K562 (cell line): ENCODE data around the gene FSTL4.

Experiments
- CTCF ChIP-seq, 3 experiments: IDR thresholded peaks in 2 of 3; conservative IDR thresholded peaks in 1 of 3; 2 replicates each; pipeline ENCODE4 v1.5.1; 2011 to 2012; ENCODE audit warnings: low read length in 3 of 3, mild to moderate bottlenecking in 3 of 3, control low read depth in 2 of 3, improper control_type of control experiment in 1 of 3, inconsistent platforms in 1 of 3, low read depth in 1 of 3, mixed read lengths in 1 of 3, moderate library complexity in 1 of 3; ENCODE audit not compliant: insufficient read depth in 2 of 3
- HBP1 ChIP-seq: fragments of 450-650 bp; formaldehyde crosslinking; IDR thresholded peaks from 2 replicates; pipeline ENCODE4 v1.4.0; 2022; ENCODE audit warnings: missing genetic modification characterization
- MCM5 ChIP-seq: fragments of 450-650 bp; IDR thresholded peaks from 2 replicates; pipeline ENCODE4 v1.6.1; 2016; ENCODE audit warnings: low read depth
- PHB2 ChIP-seq: fragments of 450-650 bp; IDR thresholded peaks from 2 replicates; pipeline ENCODE4 v1.6.1; 2017; ENCODE audit warnings: low read depth
- RB1 ChIP-seq: fragments of 450-650 bp; IDR thresholded peaks from 2 replicates; pipeline ENCODE4 v1.6.1; 2017; ENCODE audit warnings: low read depth, mild to moderate bottlenecking
- SMAD1 ChIP-seq: fragments of 150-350 bp; IDR thresholded peaks from 2 replicates; pipeline ENCODE4 v1.6.1; 2014; ENCODE audit warnings: low read length, low read depth; ENCODE audit not compliant: partially characterized antibody
- SREBF2 ChIP-seq: sonication (generic); formaldehyde crosslinking; IDR thresholded peaks from 2 replicates; pipeline ENCODE4 v1.4.0; 2020; ENCODE audit warnings: mild to moderate bottlenecking, missing genetic modification reagents
- XRCC4 ChIP-seq: IDR thresholded peaks from one replicate; pipeline ENCODE4 v1.6.1; 2011; ENCODE audit not compliant: insufficient read depth, insufficient read length; ENCODE audit errors: extremely low read depth

DNA sequence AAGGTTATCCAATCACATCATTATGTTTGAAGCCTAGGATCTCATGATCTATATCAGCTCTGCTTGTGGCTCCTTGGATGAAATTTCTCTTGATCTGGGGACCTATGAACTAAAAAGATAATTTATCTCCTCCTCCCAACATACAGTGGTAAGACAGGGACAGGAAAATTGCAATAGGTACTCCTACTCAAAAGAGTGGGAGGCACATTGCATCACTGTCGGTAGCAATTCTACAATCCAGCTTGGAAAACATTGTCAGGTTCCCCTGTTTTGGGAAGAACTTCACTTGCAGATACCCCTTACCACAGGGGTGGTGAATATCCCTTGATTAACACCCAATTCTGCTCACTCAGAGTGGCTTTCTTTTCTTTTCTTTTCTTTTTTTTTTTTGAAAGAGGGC, 452.8 kb downstream of the FSTL4 start:
- TF ChIP-seq MCM5 (no peak), HBP1 (no peak), PHB2 (no peak), RB1 (no peak), CTCF (IDR thresholded peaks at IDR 0.05 in 2 of 3, conservative IDR thresholded peaks at IDR 0.05 in 1 of 3; ENCODE audit: insufficient read depth in 2 of 3, low read depth in 1 of 3, low read length in 3 of 3) (no peak), SMAD1 (no peak), XRCC4 (no peak), SREBF2 (no peak)
